ENCODE measurements around the gene TBATA. TPM values are rescaled to one million over a fixed set of nuclear protein-coding genes. Genes with fewer than 3 reads are reported as not detected.

TBATA gene
- total RNA-seq, 3 donors from 2014 or later: not detected

- Histone ChIP-seq H3K9me3 (no peaks in the 10 kb centered on the region), H3K36me3 (no peaks in the 10 kb centered on the region), H3K27me3 (no peaks in the 10 kb centered on the region), H3K27ac (no peak overlapping the region), H3K4me1 (no peaks in the 10 kb centered on the region), H3K4me3 (no peak overlapping the region)
- DNase-seq (ENCODE audit: low spot score in 2 of 2): no peak
- intact Hi-C loops (cut with DNase I; ENCODE audit: low total_unique reads): no loop called here
- no peak for TF ChIP-seq CTCF (IDR thresholded peaks at IDR 0.05)
- no peak for TF ChIP-seq POLR2AphosphoS5 (IDR thresholded peaks at IDR 0.05)
- TF ChIP-seq POLR2A (IDR thresholded peaks at IDR 0.05): no peak
Measured at GRCh38 chr10:70743879-70744278, 41.3 kb downstream of the TBATA start.

GRCh38 chr10:70743430-70743788 lies 41.8 kb downstream of the TBATA start:
- TF ChIP-seq POLR2AphosphoS5 (IDR thresholded peaks at IDR 0.05): no peak
- no peak for TF ChIP-seq POLR2A (IDR thresholded peaks at IDR 0.05)
- TF ChIP-seq CTCF (IDR thresholded peaks at IDR 0.05): no peak
- Histone ChIP-seq H3K9me3 (no peaks in the 10 kb centered on the region), H3K27ac (no peak overlapping the region), H3K36me3 (no peaks in the 10 kb centered on the region), H3K4me3 (no peak overlapping the region), H3K4me1 (no peaks in the 10 kb centered on the region), H3K27me3 (no peaks in the 10 kb centered on the region)
- intact Hi-C loops (cut with DNase I; ENCODE audit: low total_unique reads): no loop called here
- no peak for DNase-seq (ENCODE audit: low spot score in 2 of 2)

DNA sequence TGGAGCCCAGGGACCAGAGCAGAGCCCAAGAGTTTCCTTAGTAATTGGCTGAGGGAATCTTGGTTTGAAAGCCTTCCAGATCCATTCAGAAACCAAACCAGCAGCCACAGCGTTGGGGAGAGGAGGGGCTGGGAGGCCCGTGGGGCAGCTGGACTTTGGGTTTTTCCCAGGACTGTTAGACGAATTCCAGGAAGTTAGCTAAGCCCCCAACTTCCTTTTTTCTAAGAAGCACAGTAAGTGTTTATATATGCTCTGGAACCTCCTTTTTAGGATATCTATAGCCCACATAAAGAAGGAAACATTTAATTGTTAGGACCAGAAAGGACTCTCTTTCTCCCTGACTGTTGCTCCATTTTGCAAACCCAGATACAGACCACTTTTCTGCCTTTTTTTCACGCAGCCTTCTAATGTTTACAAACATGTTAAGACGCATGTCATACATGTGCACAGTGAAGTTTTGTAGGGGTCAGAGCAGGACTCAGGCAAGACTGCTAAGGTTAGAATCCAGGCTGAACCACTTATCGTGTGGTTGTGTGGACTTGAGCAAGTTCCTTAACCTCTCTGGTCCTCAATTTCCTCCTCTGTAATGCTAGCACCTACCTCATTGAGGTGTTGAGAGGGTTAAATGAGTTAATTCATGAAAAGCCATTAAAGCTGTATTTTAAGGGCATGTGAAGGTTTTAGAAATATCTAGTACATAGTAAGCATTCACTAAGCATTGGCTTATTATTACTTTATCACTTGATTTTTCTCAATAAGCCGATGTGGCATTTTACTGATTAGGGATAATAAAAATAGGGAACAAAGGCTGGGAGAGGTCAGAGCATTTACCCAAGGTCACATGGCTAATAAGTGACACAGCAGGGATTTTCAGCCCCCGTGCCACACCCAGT lies 42.4 kb downstream of the TBATA start:
- no peaks in the 10 kb centered on the region for H3K36me3 ChIP-seq
- H3K4me1 ChIP-seq: no peaks in the 10 kb centered on the region
- H3K27me3 ChIP-seq: no peaks in the 10 kb centered on the region
- no peak for TF ChIP-seq POLR2AphosphoS5 (IDR thresholded peaks at IDR 0.05)
- TF ChIP-seq POLR2A (IDR thresholded peaks at IDR 0.05): no peak
- TF ChIP-seq CTCF (IDR thresholded peaks at IDR 0.05): no peak
- intact Hi-C loops (cut with DNase I; ENCODE audit: low total_unique reads): no loop called here
- no peak for DNase-seq (ENCODE audit: low spot score in 2 of 2)
- H3K9me3 ChIP-seq: no peaks in the 10 kb centered on the region
- H3K4me3 ChIP-seq: no peak overlapping the region
- H3K27ac ChIP-seq: no peak overlapping the region

DNA sequence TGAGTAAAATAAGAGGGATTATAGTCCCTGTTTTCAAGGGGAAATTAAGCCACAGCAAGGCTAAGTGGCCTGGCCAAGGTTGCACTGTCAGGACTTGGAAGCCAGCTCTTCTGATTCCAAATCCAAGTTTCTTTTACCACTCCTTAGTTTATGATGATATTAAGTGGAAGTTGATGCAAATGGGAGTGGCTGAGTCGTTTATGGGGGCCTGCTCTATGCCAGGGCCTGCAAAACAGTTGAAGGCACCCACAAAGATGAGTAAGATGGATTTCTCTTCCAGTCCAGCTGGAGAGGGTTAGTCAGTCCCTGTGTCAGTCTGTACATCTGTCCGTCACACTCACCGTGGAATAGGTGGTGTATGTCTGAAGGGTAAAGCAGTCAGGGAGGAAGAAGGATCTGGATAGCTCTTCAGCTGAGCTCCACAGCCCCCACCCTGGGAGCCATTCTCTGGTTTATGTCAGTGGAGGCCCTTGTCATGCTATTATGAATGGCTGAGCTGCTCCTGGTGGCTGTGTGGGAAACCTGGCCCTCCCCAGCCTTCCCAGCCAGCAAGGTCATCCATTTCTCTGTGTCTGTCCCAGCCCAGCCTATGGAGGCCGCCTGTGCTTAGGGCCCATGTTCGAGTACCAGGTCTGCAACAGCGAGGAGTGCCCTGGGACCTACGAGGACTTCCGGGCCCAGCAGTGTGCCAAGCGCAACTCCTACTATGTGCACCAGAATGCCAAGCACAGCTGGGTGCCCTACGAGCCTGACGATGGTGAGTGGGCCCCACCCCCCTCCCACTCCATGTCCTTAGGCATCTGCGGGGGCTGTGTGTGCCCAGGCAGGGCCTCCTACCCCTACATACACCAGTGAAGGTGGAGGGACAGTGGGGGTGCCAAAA lies 44.5 kb downstream of the TBATA start:
- no peaks in the 10 kb centered on the region for H3K9me3 ChIP-seq
- no peaks in the 10 kb centered on the region for H3K36me3 ChIP-seq
- no peak overlapping the region for H3K4me3 ChIP-seq
- TF ChIP-seq POLR2AphosphoS5 (IDR thresholded peaks at IDR 0.05) (no peak), POLR2A (IDR thresholded peaks at IDR 0.05) (no peak), CTCF (IDR thresholded peaks at IDR 0.05) (no peak)
- intact Hi-C loops (cut with DNase I; ENCODE audit: low total_unique reads): no loop called here
- H3K4me1 ChIP-seq: no peaks in the 10 kb centered on the region
- DNase-seq (ENCODE audit: low spot score in 2 of 2): no peak
- no peak overlapping the region for H3K27ac ChIP-seq
- H3K27me3 ChIP-seq: no peaks in the 10 kb centered on the region

GRCh38 chr10:70738761-70739121 lies 46.4 kb downstream of the TBATA start:
- no peak overlapping the region for H3K27ac ChIP-seq
- TF ChIP-seq POLR2A (IDR thresholded peaks at IDR 0.05): no peak
- no peak for TF ChIP-seq POLR2AphosphoS5 (IDR thresholded peaks at IDR 0.05)
- TF ChIP-seq CTCF (IDR thresholded peaks at IDR 0.05): no peak

More at GRCh38 chr10:70738761-70739121, 46.4 kb downstream of the TBATA start:
- no peak for DNase-seq (ENCODE audit: low spot score in 2 of 2)
- Histone ChIP-seq H3K27me3 (no peaks in the 10 kb centered on the region), H3K36me3 (no peaks in the 10 kb centered on the region), H3K4me1 (no peaks in the 10 kb centered on the region), H3K9me3 (no peaks in the 10 kb centered on the region), H3K4me3 (no peak overlapping the region)
- intact Hi-C loops (cut with DNase I; ENCODE audit: low total_unique reads): no loop called here
